Keratinocyte (primary cell): ENCODE measurements around the gene ORC2. TPM values are rescaled to one million over a fixed set of nuclear protein-coding genes. Genes with fewer than 3 reads are reported as not detected.

Source experiments
- DNase-seq: peaks from one replicate; pipeline ENCODE4 v3.0.0-alpha.2; 2011; ENCODE audit warnings: low read depth, missing footprints, low spot score
- FAIRE-seq: peaks from 2 replicates; lab custom pipeline; 2011; peaks lifted over from hg19 to GRCh38; lab: Jason Lieb, UNC
- H2AFZ ChIP-seq: 2 replicates; pipeline ENCODE4 v1.6.0; 2012; ENCODE audit warnings: low read length, control low read depth, inconsistent platforms; ENCODE audit not compliant: control insufficient read depth
- H3K27ac ChIP-seq: 2 replicates; pipeline ENCODE4 v1.5.1; 2011; ENCODE audit warnings: low read length; ENCODE audit not compliant: control insufficient read depth, insufficient read depth
- H3K27me3 ChIP-seq: 3 replicates; pipeline ENCODE4 v1.6.0; 2011; ENCODE audit warnings: low read length; ENCODE audit not compliant: control insufficient read depth, insufficient read depth; ENCODE audit errors: extremely low read depth
- H3K36me3 ChIP-seq, 2 experiments: 2 replicates in 1 of 2; 3 replicates in 1 of 2; pipeline ENCODE4 v1.5.1; 2011; ENCODE audit warnings: low read length in 2 of 2, mild to moderate bottlenecking in 1 of 2; ENCODE audit not compliant: control insufficient read depth in 2 of 2, insufficient read depth in 2 of 2; ENCODE audit errors: extremely low read depth in 1 of 2
- H3K4me1 ChIP-seq: 3 replicates; pipeline ENCODE4 v1.5.1; 2011; ENCODE audit warnings: low read length; ENCODE audit not compliant: control insufficient read depth, insufficient read depth; ENCODE audit errors: extremely low read depth
- H3K4me2 ChIP-seq: 3 replicates; pipeline ENCODE4 v1.6.0; 2011; ENCODE audit warnings: low read depth, low read length; ENCODE audit not compliant: control insufficient read depth, insufficient read depth; ENCODE audit errors: extremely low read depth
- H3K4me3 ChIP-seq, 3 experiments: fragments of 200-600 bp in 1 of 3; sonication (generic) in 1 of 3; 2 replicates in 2 of 3; 3 replicates in 1 of 3; pipeline ENCODE4 v1.5.1; 2011 to 2016; ENCODE audit warnings: low read length in 3 of 3, mild to moderate bottlenecking in 3 of 3, control low read depth in 2 of 3, inconsistent platforms in 1 of 3, low read depth in 1 of 3, mixed read lengths in 1 of 3, mixed run types in 1 of 3, moderate library complexity in 1 of 3; ENCODE audit not compliant: control insufficient read depth in 2 of 3, insufficient read depth in 2 of 3; ENCODE audit errors: extremely low read depth in 1 of 3
- H3K79me2 ChIP-seq: 2 replicates; pipeline ENCODE4 v1.6.0; 2012; ENCODE audit warnings: low read length; ENCODE audit not compliant: control insufficient read depth, insufficient read depth
- H3K9ac ChIP-seq: 3 replicates; pipeline ENCODE4 v1.6.0; 2011; ENCODE audit warnings: low read length; ENCODE audit not compliant: control insufficient read depth, insufficient read depth; ENCODE audit errors: extremely low read depth
- H3K9me1 ChIP-seq: 3 replicates; pipeline ENCODE4 v1.6.0; 2011; ENCODE audit warnings: low read length; ENCODE audit not compliant: control insufficient read depth, insufficient read depth; ENCODE audit errors: extremely low read depth
- H3K9me3 ChIP-seq: 2 replicates; pipeline ENCODE4 v1.5.1; 2012; ENCODE audit warnings: low read depth, low read length; ENCODE audit not compliant: control insufficient read depth
- H4K20me1 ChIP-seq: 3 replicates; pipeline ENCODE4 v1.6.0; 2011; ENCODE audit warnings: low read length; ENCODE audit not compliant: control insufficient read depth, insufficient read depth; ENCODE audit errors: extremely low read depth
- EZH2 ChIP-seq: IDR thresholded peaks from one replicate; pipeline ENCODE4 v1.6.1; 2012; ENCODE audit warnings: inconsistent platforms, mild to moderate bottlenecking, low read length, moderate library complexity
- dilution Hi-C: fragments of 300-500 bp; cut with MboI; formaldehyde crosslinking; loops from one replicate; pipeline ENCODE4 v1.7.0; 2020; ENCODE audit warnings: low sequenced_read_pairs; ENCODE audit not compliant: extremely low pct_ligation_motif_present
- polyA plus RNA-seq, 5 experiments: library from polyadenylated mRNA; depleted of rRNA in 3 of 5; stranded (reverse) in 3 of 5; stranded (forward) in 1 of 5; unstranded in 1 of 5; fragments of >200 nt; gene quantifications; 1 replicate in 1 of 5; 2 replicates in 3 of 5; 3 replicates in 1 of 5; pipeline versions ENCODE4 v1.2.1 to v1.2.3, GENCODE V29; 2011 to 2012; ENCODE audit warnings: missing spikeins in 2 of 5, low read depth in 1 of 5, low replicate concordance in 1 of 5
- TF ChIP-seq, protein P1 (sequence below), 3 experiments: IDR thresholded peaks in 1 of 3; conservative IDR thresholded peaks in 1 of 3; optimal IDR thresholded peaks in 1 of 3; 2 replicates in 2 of 3; 3 replicates in 1 of 3; pipeline versions ENCODE3 to v1.5.1; 2011; ENCODE audit warnings: low read length in 3 of 3, mild to moderate bottlenecking in 3 of 3, moderate library complexity in 2 of 3, control low read depth in 1 of 3, inconsistent platforms in 1 of 3; ENCODE audit not compliant: insufficient read depth in 2 of 3; ENCODE audit errors: extremely low read depth in 1 of 3

The ORC2 gene
- polyA plus RNA-seq, 1 donor (not counting 4 experiments of a cell fraction or from before 2014, with no cell fraction given), result 13.5 TPM

DNA sequence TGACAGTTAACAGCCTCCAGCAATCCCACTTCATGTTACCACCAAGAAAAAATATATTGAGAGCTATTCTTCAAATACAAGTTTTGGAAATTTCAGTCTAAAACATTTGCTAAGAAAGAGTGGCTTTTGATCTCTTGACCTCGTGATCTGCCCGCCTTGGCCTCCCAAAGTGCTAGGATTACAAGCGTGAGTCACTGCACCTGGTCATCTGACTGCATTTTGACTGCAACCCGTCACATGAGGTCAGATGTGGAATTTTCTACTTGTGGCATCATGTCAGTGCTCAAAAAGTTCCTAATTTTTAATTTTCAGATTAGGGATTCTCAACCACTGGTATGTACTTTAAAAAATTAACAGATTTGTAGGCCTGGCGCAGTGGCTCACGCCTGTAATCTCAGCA lies 89.9 kb downstream of the ORC2 start:
- H3K9me3 ChIP-seq, result no peaks in the 10 kb centered on the region
- H3K9ac ChIP-seq, result no peak overlapping the region
- no peaks in the 10 kb centered on the region for H4K20me1 ChIP-seq
- TF ChIP-seq EZH2, result no peak
- TF ChIP-seq, protein P1, sequence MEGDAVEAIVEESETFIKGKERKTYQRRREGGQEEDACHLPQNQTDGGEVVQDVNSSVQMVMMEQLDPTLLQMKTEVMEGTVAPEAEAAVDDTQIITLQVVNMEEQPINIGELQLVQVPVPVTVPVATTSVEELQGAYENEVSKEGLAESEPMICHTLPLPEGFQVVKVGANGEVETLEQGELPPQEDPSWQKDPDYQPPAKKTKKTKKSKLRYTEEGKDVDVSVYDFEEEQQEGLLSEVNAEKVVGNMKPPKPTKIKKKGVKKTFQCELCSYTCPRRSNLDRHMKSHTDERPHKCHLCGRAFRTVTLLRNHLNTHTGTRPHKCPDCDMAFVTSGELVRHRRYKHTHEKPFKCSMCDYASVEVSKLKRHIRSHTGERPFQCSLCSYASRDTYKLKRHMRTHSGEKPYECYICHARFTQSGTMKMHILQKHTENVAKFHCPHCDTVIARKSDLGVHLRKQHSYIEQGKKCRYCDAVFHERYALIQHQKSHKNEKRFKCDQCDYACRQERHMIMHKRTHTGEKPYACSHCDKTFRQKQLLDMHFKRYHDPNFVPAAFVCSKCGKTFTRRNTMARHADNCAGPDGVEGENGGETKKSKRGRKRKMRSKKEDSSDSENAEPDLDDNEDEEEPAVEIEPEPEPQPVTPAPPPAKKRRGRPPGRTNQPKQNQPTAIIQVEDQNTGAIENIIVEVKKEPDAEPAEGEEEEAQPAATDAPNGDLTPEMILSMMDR (optimal IDR thresholded peaks at IDR 0.05 in 1 of 3, IDR thresholded peaks at IDR 0.05 in 1 of 3, conservative IDR thresholded peaks at IDR 0.05 in 1 of 3; ENCODE audit: extremely low read depth in 1 of 3, insufficient read depth in 2 of 3, low read length in 3 of 3), result no peak
- H2AFZ ChIP-seq, result no peak overlapping the region
- DNase-seq (no peak), FAIRE-seq (no peak)
- H3K27me3 ChIP-seq, result no peaks in the 10 kb centered on the region
- dilution Hi-C loops, result no loop called here
- peaks cover 4 to 11% of the 10 kb centered on the region in 2 experiments for H3K36me3 ChIP-seq
- no peak overlapping the region for H3K27ac ChIP-seq
- H3K79me2 ChIP-seq, result no peaks in the 10 kb centered on the region
- H3K9me1 ChIP-seq, result no peaks in the 10 kb centered on the region
- H3K4me2 ChIP-seq, result no peak overlapping the region
- H3K4me1 ChIP-seq, result no peaks in the 10 kb centered on the region
- no peak overlapping the region for H3K4me3 ChIP-seq

DNA sequence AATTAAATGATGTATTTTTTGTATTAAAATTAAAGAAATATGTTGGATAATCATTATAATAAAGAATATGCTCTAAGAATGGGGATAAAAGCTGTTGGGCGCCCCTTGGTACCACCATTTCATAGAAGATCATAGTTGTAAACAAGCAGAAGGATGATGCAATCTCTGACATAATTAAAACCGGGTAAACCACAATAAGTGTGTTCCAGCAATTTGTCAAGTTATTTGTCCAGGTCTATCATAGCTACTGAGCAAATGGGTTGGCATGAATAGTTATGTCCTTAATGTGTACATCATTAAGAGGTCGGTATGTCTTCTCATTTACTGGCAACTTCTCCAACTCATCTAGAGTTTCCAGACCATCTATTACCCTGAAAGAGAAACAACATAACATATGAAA lies 92.3 kb downstream of the ORC2 start:
- no peak overlapping the region for H3K4me3 ChIP-seq
- H3K27me3 ChIP-seq, result no peaks in the 10 kb centered on the region
- H3K9me3 ChIP-seq, result no peaks in the 10 kb centered on the region
- H3K27ac ChIP-seq, result no peak overlapping the region
- no peaks in the 10 kb centered on the region for H3K9me1 ChIP-seq
- dilution Hi-C loops, result no loop called here
- no peak overlapping the region for H3K4me2 ChIP-seq
- DNase-seq (no peak), FAIRE-seq (no peak)
- H3K9ac ChIP-seq, result no peak overlapping the region
- no peaks in the 10 kb centered on the region for H4K20me1 ChIP-seq
- H2AFZ ChIP-seq, result no peak overlapping the region
- peaks cover 3% of the 10 kb centered on the region for H3K4me1 ChIP-seq
- no peaks in the 10 kb centered on the region for H3K79me2 ChIP-seq
- peaks cover 1 to 2% of the 10 kb centered on the region in 2 experiments for H3K36me3 ChIP-seq
- TF ChIP-seq EZH2, result no peak
- TF ChIP-seq, protein P1 (optimal IDR thresholded peaks at IDR 0.05 in 1 of 3, IDR thresholded peaks at IDR 0.05 in 1 of 3, conservative IDR thresholded peaks at IDR 0.05 in 1 of 3; ENCODE audit: extremely low read depth in 1 of 3, insufficient read depth in 2 of 3, low read length in 3 of 3), result no peak
